ENCODE results near the gene IL4I1. TPM values are rescaled to one million over a fixed set of nuclear protein-coding genes. Genes with fewer than 3 reads are reported as not detected.

IL4I1 gene
- total RNA-seq, 1 experiment from 2014 or later = 1.5 TPM

GRCh38 chr19:49884760-49885159, 11.9 kb downstream of the IL4I1 start:
- no peak for ATAC-seq
- in situ Hi-C loops (cut with HindIII; ENCODE audit: low pct_unique_long_range_greater_than_20kb, low sequenced_read_pairs) (no loop called here), intact Hi-C loops (cut with micrococcal nuclease; ENCODE audit: unreplicated experiment) (no loop called here)
- Histone ChIP-seq H3K9me3 (ENCODE audit: control insufficient read depth, insufficient read depth, low read depth, low read length) (no peaks in the 10 kb centered on the region), H3K27ac (ENCODE audit: low read length) (no peak overlapping the region), H3K4me1 (ENCODE audit: control insufficient read depth, insufficient read depth, low read length) (no peaks in the 10 kb centered on the region), H3K27me3 (ENCODE audit: control insufficient read depth, insufficient read depth, low read length) (no peaks in the 10 kb centered on the region), H3K4me3 (ENCODE audit: low read depth in 2 of 2, low read length in 2 of 2) (no peak overlapping the region), H3K36me3 (ENCODE audit: control insufficient read depth, insufficient read depth, low read length) (no peaks in the 10 kb centered on the region)
- BruUV-seq (replicated peaks) = no TSS peak
- no peak for TF ChIP-seq TCF7L2 (IDR thresholded peaks at IDR 0.05; ENCODE audit: low read depth, low read length)
- TF ChIP-seq SIN3A (IDR thresholded peaks at IDR 0.05; ENCODE audit: borderline replicate concordance, insufficient read depth, low read depth, low read length) = no peak
- no peak for TF ChIP-seq REST (IDR thresholded peaks at IDR 0.05; ENCODE audit: insufficient read depth in 1 of 2, low read depth in 2 of 2, low read length in 1 of 2)
- no peak for TF ChIP-seq CTCF (IDR thresholded peaks at IDR 0.05)
- TF ChIP-seq POLR2AphosphoS5 (IDR thresholded peaks at IDR 0.05; ENCODE audit: low read depth, low read length) = no peak
- ChIA-PET POLR2A (no interaction called here), CTCF (no interaction called here)
- DNase-seq (ENCODE audit: low read depth, low spot score) = no peak

DNA sequence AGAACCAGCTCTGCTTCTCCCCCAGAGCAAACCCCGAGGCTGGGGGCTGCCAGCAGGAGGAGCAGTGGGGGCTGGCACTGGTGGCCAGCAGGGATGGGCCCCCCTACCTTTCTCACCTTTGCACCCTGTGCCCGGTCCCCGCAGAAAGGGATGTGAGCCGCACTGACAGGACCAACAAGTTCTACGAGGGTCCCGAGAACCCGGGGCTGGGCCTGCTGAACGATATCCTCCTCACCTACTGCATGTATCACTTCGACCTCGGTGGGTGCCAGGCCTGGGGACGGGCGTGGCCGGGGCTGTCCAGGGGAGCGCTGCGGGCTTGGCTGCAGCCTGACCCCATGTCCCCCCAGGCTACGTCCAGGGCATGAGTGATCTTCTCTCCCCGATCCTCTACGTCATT, 12.6 kb downstream of the IL4I1 start:
- CTCF ChIA-PET = no interaction called here
- DNase-seq (ENCODE audit: low read depth, low spot score) (no peak), ATAC-seq (no peak)
- H3K36me3 ChIP-seq (ENCODE audit: control insufficient read depth, insufficient read depth, low read length) = no peaks in the 10 kb centered on the region
- H3K9me3 ChIP-seq (ENCODE audit: control insufficient read depth, insufficient read depth, low read depth, low read length) = no peaks in the 10 kb centered on the region
- H3K27me3 ChIP-seq (ENCODE audit: control insufficient read depth, insufficient read depth, low read length) = no peaks in the 10 kb centered on the region
- H3K4me3 ChIP-seq (ENCODE audit: low read depth in 2 of 2, low read length in 2 of 2) = no peak overlapping the region
- POLR2A ChIA-PET = no interaction called here
- in situ Hi-C loops (cut with HindIII; ENCODE audit: low pct_unique_long_range_greater_than_20kb, low sequenced_read_pairs) (no loop called here), intact Hi-C loops (cut with micrococcal nuclease; ENCODE audit: unreplicated experiment) (no loop called here)
- H3K27ac ChIP-seq (ENCODE audit: low read length) = no peak overlapping the region
- BruUV-seq (replicated peaks) = no TSS peak
- no peaks in the 10 kb centered on the region; the same call in 1 of the 2 replicates for H3K4me1 ChIP-seq (ENCODE audit: control insufficient read depth, insufficient read depth, low read length)
- TF ChIP-seq TCF7L2 (IDR thresholded peaks at IDR 0.05; ENCODE audit: low read depth, low read length) (no peak), CTCF (IDR thresholded peaks at IDR 0.05) (no peak), POLR2AphosphoS5 (IDR thresholded peaks at IDR 0.05; ENCODE audit: low read depth, low read length) (no peak), REST (IDR thresholded peaks at IDR 0.05; ENCODE audit: insufficient read depth in 1 of 2, low read depth in 2 of 2, low read length in 1 of 2) (no peak), SIN3A (IDR thresholded peaks at IDR 0.05; ENCODE audit: borderline replicate concordance, insufficient read depth, low read depth, low read length) (no peak)

All from Panc1 (cell line).